CD4-positive, alpha-beta memory T cell (primary cell): Measurements from ENCODE around the gene CATSPERZ. TPM values are rescaled to one million over a fixed set of nuclear protein-coding genes. Genes with fewer than 3 reads are reported as not detected.

Experiments used
- CTCF ChIA-PET: fragments of 350-600 bp; sonication (Branson Sonifier 250); formaldehyde crosslinking; loops from one replicate; lab custom pipeline; 2021; ENCODE audit warnings: inconsistent platforms; ENCODE audit not compliant: partially characterized antibody; lab: Charles Lee
- POLR2A ChIA-PET: fragments of 350-600 bp; sonication (Branson Sonifier 250); formaldehyde crosslinking; loops from one replicate; lab custom pipeline; 2021; ENCODE audit not compliant: partially characterized antibody; lab: Charles Lee
- DNase-seq, 5 donors: peaks; one replicate each; pipeline versions ENCODE4 v3.0.0 to v3.0.0-alpha.2; 2020 to 2022; ENCODE audit warnings: mixed read lengths in 1 of 5
- H3K27ac ChIP-seq: one replicate; pipeline ENCODE4 v1.7.0; 2013; ENCODE audit warnings: low read depth, low read length
- H3K27me3 ChIP-seq: 2 replicates; pipeline ENCODE4 v1.7.0; 2013; ENCODE audit warnings: mild to moderate bottlenecking, low read length, moderate library complexity; ENCODE audit not compliant: insufficient read depth
- H3K36me3 ChIP-seq: 2 replicates; pipeline ENCODE4 v1.7.0; 2013; ENCODE audit warnings: mild to moderate bottlenecking, low read length, moderate library complexity; ENCODE audit not compliant: insufficient read depth
- H3K4me1 ChIP-seq: 2 replicates; pipeline ENCODE4 v1.7.0; 2013; ENCODE audit warnings: mild to moderate bottlenecking, low read length, moderate library complexity; ENCODE audit not compliant: insufficient read depth
- H3K4me3 ChIP-seq, 2 donors: one replicate each; pipeline ENCODE4 v1.7.0; 2013; ENCODE audit warnings: low read length in 2 of 2, mild to moderate bottlenecking in 1 of 2
- H3K9me3 ChIP-seq, 2 donors: one replicate each; pipeline ENCODE4 v1.7.0; 2013; ENCODE audit warnings: low read length in 2 of 2, control low read depth in 1 of 2; ENCODE audit not compliant: control insufficient read depth in 1 of 2
- H3K27ac Mint-ChIP-seq, 7 donors: one replicate each; pipeline ENCODE4 v1.8.0; 2020 to 2021; ENCODE audit warnings: mixed read lengths in 7 of 7, mild to moderate bottlenecking in 6 of 7, inconsistent platforms in 3 of 7, moderate library complexity in 3 of 7
- H3K27me3 Mint-ChIP-seq, 2 donors: one replicate each; pipeline ENCODE4 v1.8.0; 2020 to 2021; ENCODE audit warnings: mixed read lengths in 2 of 2
- H3K36me3 Mint-ChIP-seq, 2 donors: one replicate each; pipeline ENCODE4 v1.8.0; 2020 to 2021; ENCODE audit warnings: mixed read lengths in 2 of 2, inconsistent platforms in 1 of 2, mild to moderate bottlenecking in 1 of 2
- H3K4me1 Mint-ChIP-seq, 4 donors: one replicate each; pipeline ENCODE4 v1.8.0; 2020 to 2021; ENCODE audit warnings: mixed read lengths in 4 of 4, mild to moderate bottlenecking in 1 of 4
- H3K4me3 Mint-ChIP-seq, 8 donors: one replicate each; pipeline ENCODE4 v1.8.0; 2020 to 2021; ENCODE audit warnings: mixed read lengths in 8 of 8, mild to moderate bottlenecking in 7 of 8, moderate library complexity in 6 of 8, inconsistent platforms in 3 of 8
- H3K9me3 Mint-ChIP-seq, 8 donors: one replicate each; pipeline ENCODE4 v1.8.0; 2020 to 2021; ENCODE audit warnings: mixed read lengths in 8 of 8, mild to moderate bottlenecking in 5 of 8, inconsistent platforms in 3 of 8, moderate library complexity in 1 of 8
- intact Hi-C: fragments of 100-400 bp; cut with micrococcal nuclease; formaldehyde crosslinking; loops from one replicate; pipeline ENCODE4 v1.15.1; 2023
- polyA plus RNA-seq, 2 donors: library from polyadenylated mRNA; unstranded; fragments of 300-500 nt; fragmentation: Illumina TruSeq; gene quantifications; one replicate each; pipeline ENCODE4 v1.2.3, GENCODE V29; 2021
- total RNA-seq, 2 experiments: library from RNA; stranded (reverse); gene quantifications; one replicate each; pipeline ENCODE4 v1.2.3, GENCODE V29; 2021

Gene CATSPERZ
- total and polyA plus RNA-seq, 4 experiments from 2014 or later: not detected

- Mint-ChIP-seq H3K9me3 (no peaks in the 10 kb centered on the region), H3K4me1 (peaks cover 6 to 20% (median 15%) of the 10 kb centered on the region in 4 donors), H3K36me3 (peaks cover 12 to 17% of the 10 kb centered on the region in 2 donors), H3K4me3 (peak overlapping the region in 1 of 8 donors; percentile 14), H3K27ac (peak overlapping the region in 1 of 7 donors; percentile 5), H3K27me3 (no peaks in the 10 kb centered on the region)
- no peaks in the 10 kb centered on the region for H3K36me3 ChIP-seq
- H3K4me3 ChIP-seq: no peak overlapping the region
- peaks cover 12% of the 10 kb centered on the region for H3K4me1 ChIP-seq
- no peaks in the 10 kb centered on the region for H3K27me3 ChIP-seq
- DNase-seq: no peak
- intact Hi-C loops: no loop called here
- H3K9me3 ChIP-seq: no peaks in the 10 kb centered on the region
- CTCF ChIA-PET: interaction anchor here (1.3 to 3.8 kb wide), 2 partner anchors 16 to 33 kb away, joined by 5 to 49 read pairs; partner anchors contain the start of genes PRDX5 and TRMT112
- H3K27ac ChIP-seq: no peak overlapping the region
- POLR2A ChIA-PET: no interaction called here
These were observed 33.4 kb downstream of the CATSPERZ start for GRCh38 chr11:64333556-64333955.

DNA sequence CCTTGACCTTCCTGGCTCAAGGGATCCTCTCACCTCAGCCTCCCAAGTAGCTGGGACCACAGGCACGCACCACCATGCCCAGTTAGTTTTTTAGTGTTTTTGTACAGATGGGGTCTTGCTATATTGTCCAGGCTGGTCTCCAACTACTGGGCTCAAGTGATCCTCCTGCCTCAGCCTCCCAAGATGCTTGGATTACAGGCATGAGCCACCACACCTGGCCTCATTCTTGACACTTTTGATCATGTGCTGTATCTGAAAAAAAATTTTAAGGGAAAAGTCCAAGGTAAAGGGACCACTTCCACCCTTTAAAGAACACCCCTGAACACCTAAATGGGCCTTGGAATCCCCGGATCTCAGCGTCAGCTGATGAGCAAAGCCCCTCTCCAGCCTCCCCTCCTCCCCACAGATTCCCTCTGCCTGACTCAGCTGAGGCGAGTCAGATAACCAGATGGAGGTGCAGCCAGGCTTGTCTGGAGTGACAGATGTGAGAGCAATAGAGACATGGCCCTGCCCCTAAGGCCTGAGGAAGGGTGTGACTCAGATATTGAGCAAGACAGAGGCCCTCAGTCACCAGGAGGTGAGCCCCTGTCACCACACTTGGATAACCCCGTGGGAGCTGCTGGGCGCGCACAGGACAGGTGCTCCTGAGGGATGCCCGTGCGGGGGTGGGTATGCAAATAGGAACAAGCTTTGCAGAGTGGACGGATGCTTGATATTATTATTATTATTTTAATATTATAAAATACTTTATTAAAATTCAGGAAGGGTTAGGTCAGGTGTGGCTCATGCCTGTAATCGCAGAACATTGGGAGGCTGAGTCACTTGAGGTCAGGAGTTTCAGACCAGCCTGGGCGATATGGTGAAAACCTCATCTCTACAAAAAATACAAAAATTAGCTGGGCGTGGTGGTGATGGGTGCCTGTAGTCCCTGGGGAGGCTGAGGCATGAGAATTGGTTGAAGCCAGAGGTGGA lies 34.9 kb downstream of the CATSPERZ start:
- Histone ChIP-seq H3K27me3 (no peaks in the 10 kb centered on the region), H3K36me3 (no peaks in the 10 kb centered on the region), H3K4me1 (peaks cover 25% of the 10 kb centered on the region), H3K4me3 (no peak overlapping the region), H3K27ac (no peak overlapping the region), H3K9me3 (no peaks in the 10 kb centered on the region)
- H3K4me1 Mint-ChIP-seq: peaks cover 18 to 33% (median 27%) of the 10 kb centered on the region in 4 donors
- H3K36me3 Mint-ChIP-seq: peaks cover 12 to 29% of the 10 kb centered on the region in 2 donors
- no peaks in the 10 kb centered on the region for H3K9me3 Mint-ChIP-seq
- POLR2A ChIA-PET: interaction anchor here (9.7 kb wide), 1 partner anchor 18 kb away, joined by 153 read pairs; the partner anchor contains the start of genes PRDX5 and TRMT112
- peak overlapping the region in 1 of 7 donors; percentile 57 for H3K27ac Mint-ChIP-seq
- H3K4me3 Mint-ChIP-seq: no peak overlapping the region
- no peak for DNase-seq
- CTCF ChIA-PET: interaction anchor here (0.6 to 0.7 kb wide), 2 partner anchors 131 to 1943 kb away, joined by 3 read pairs; no protein-coding TSS in a partner anchor
- H3K27me3 Mint-ChIP-seq: no peaks in the 10 kb centered on the region
- intact Hi-C loops: no loop called here

- H3K4me1 Mint-ChIP-seq: peaks cover 19 to 45% (median 32%) of the 10 kb centered on the region in 4 donors
- H3K27me3 ChIP-seq: no peaks in the 10 kb centered on the region
- intact Hi-C loops: no loop called here
- H3K36me3 Mint-ChIP-seq: peaks cover 12 to 33% of the 10 kb centered on the region in 2 donors
- H3K27ac Mint-ChIP-seq: peak overlapping the region in 5 of 7 donors; percentile 42 to 72 (median 60)
- ChIA-PET CTCF (interaction anchor here (1.2 to 1.7 kb wide), 2 partner anchors 17 to 20 kb away, joined by 3 to 7 read pairs; partner anchors contain the start of genes PRDX5 and TRMT112), POLR2A (interaction anchor here (0.6 to 9.7 kb wide), 3 partner anchors 15 to 222 kb away, joined by 3 to 153 read pairs (median 3); partner anchors contain the start of genes PRDX5 and TRMT112)
- H3K4me3 Mint-ChIP-seq: peak overlapping the region in 2 of 8 donors; percentile 17 to 20
- no peaks in the 10 kb centered on the region for H3K9me3 Mint-ChIP-seq
- no peak overlapping the region for H3K4me3 ChIP-seq
- peak overlapping the region; percentile 81 for H3K27ac ChIP-seq
- peaks cover 37% of the 10 kb centered on the region for H3K4me1 ChIP-seq
- no peaks in the 10 kb centered on the region for H3K9me3 ChIP-seq
- DNase-seq: no peak
- H3K27me3 Mint-ChIP-seq: no peaks in the 10 kb centered on the region
- H3K36me3 ChIP-seq: no peaks in the 10 kb centered on the region
These were observed 37.5 kb downstream of the CATSPERZ start for GRCh38 chr11:64337538-64338249.

DNA sequence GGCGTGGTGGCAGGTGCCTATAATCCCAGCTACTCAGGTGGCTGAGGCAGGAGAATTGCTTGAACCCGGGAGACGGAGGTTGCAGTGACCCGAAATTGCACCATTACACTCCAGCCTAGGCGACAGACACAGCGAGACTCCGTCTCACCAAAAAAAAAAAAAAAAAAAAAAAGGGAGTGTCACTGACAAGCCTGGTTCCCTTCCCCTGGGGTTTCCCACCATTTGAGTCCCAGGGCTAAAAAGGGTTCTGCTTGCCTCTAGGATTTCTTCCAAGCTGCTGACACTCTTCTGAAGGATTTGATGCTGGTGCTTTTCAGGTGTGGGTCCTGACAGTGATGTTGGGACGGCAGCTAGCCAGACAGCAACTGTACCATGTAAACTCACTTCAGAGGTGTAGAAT lies 38.6 kb downstream of the CATSPERZ start:
- intact Hi-C loops: no loop called here
- Mint-ChIP-seq H3K27me3 (no peaks in the 10 kb centered on the region), H3K4me1 (peaks cover 19 to 46% (median 34%) of the 10 kb centered on the region in 4 donors), H3K36me3 (peaks cover 12 to 33% of the 10 kb centered on the region in 2 donors), H3K9me3 (no peaks in the 10 kb centered on the region), H3K4me3 (peak overlapping the region; percentile 81 to 93 (median 86)), H3K27ac (peak overlapping the region; percentile 88 to 99 (median 96))
- H3K4me1 ChIP-seq: peaks cover 44% of the 10 kb centered on the region
- no peaks in the 10 kb centered on the region for H3K27me3 ChIP-seq
- H3K4me3 ChIP-seq: no peak overlapping the region
- CTCF ChIA-PET: interaction anchor here (1.7 kb wide), 1 partner anchor 21 kb away, joined by 7 read pairs; the partner anchor contains the start of genes PRDX5 and TRMT112
- H3K36me3 ChIP-seq: peaks cover 5% of the 10 kb centered on the region
- no peaks in the 10 kb centered on the region for H3K9me3 ChIP-seq
- POLR2A ChIA-PET: interaction anchor here (0.6 to 9.7 kb wide), 4 partner anchors 20 to 223 kb away, joined by 3 to 153 read pairs (median 26); partner anchors contain the start of genes PRDX5, RPS6KA4 and TRMT112
- peak overlapping the region; percentile 81 for H3K27ac ChIP-seq
- DNase-seq: no peak

- H3K36me3 Mint-ChIP-seq: peaks cover 12 to 32% of the 10 kb centered on the region in 2 donors
- peak overlapping the region; percentile 88 to 99 (median 96) for H3K27ac Mint-ChIP-seq
- H3K27ac ChIP-seq: peak overlapping the region; percentile 81
- DNase-seq: no peak
- H3K9me3 Mint-ChIP-seq: no peaks in the 10 kb centered on the region
- ChIA-PET CTCF (interaction anchor here (4.9 kb wide), 1 partner anchor 22 kb away, joined by 40 read pairs; the partner anchor contains the start of genes PRDX5 and TRMT112), POLR2A (interaction anchor here (1.1 to 9.7 kb wide), 10 partner anchors 8 to 133 kb away, joined by 3 to 153 read pairs (median 4); partner anchors contain the start of genes FERMT3, PRDX5, RPS6KA4 and TRMT112)
- intact Hi-C loops: no loop called here
- peak overlapping the region; percentile 81 to 93 (median 86) for H3K4me3 Mint-ChIP-seq
- peaks cover 44% of the 10 kb centered on the region for H3K4me1 ChIP-seq
- peaks cover 11% of the 10 kb centered on the region for H3K36me3 ChIP-seq
- H3K9me3 ChIP-seq: no peaks in the 10 kb centered on the region
- H3K27me3 Mint-ChIP-seq: no peaks in the 10 kb centered on the region
- no peaks in the 10 kb centered on the region for H3K27me3 ChIP-seq
- H3K4me3 ChIP-seq: peak overlapping the region; percentile 57 to 81
- peaks cover 18 to 46% (median 34%) of the 10 kb centered on the region in 4 donors for H3K4me1 Mint-ChIP-seq
These were observed 39.1 kb downstream of the CATSPERZ start for GRCh38 chr11:64339286-64339685.

DNA sequence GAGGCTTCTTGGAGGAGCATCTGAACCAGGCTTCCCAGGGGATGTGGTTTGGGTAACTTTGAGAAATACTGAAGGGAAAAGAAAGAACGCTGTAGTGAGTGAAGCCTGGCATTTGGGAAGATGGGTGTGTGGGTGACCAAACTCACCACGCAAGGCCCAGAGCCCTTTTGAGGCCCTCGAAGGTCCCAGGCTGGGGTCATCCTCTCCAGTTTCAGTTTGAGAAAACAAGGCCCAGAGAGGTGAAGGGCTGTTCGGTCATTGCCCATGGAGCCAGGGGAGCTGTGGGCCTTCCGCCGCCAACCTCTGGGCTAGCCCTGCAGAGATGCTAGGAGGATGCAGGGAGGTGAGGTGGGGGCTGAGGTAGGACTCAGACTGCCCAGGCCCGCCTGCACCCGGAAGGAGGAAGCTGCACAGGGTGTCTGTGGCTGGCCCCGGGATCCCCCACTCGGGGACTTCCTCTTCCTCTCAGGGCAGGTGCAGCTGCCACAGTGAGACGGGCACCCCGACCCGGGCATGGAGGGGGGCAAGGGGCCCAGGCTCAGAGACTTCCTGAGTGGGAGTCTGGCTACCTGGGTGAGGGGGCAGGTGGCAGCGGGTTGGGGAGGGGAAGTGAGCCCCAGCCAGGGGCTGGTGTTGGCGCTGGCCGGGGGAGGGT lies 39.7 kb downstream of the CATSPERZ start, which contains the start of gene CCDC88B:
Gene CCDC88B (plus strand): TSS at position 451 of the 655 bp plus-strand sequence. CDS start 63 bp downstream, at position 514.
- POLR2A ChIA-PET: interaction anchor here (1.1 to 9.7 kb wide), 11 partner anchors 8 to 154 kb away, joined by 3 to 153 read pairs (median 4); partner anchors contain the start of genes FERMT3, PRDX5, RPS6KA4 and STIP1
- no peaks in the 10 kb centered on the region for H3K27me3 Mint-ChIP-seq

More for the DNA sequence above, 39.7 kb downstream of the CATSPERZ start, which contains the start of gene CCDC88B:
- Mint-ChIP-seq H3K4me1 (peaks cover 18 to 46% (median 34%) of the 10 kb centered on the region in 4 donors), H3K36me3 (peaks cover 12 to 32% of the 10 kb centered on the region in 2 donors), H3K4me3 (peak within 1 kb of the TSS; percentile 81 to 93 (median 86)), H3K9me3 (no peaks in the 10 kb centered on the region), H3K27ac (peak within 1 kb of the TSS; percentile 88 to 99 (median 96))
- peak within 1 kb of the TSS; percentile 81 for H3K27ac ChIP-seq
- H3K9me3 ChIP-seq: no peaks in the 10 kb centered on the region
- peaks cover 16% of the 10 kb centered on the region for H3K36me3 ChIP-seq
- CTCF ChIA-PET: interaction anchor here (0.8 to 4.9 kb wide), 3 partner anchors 8 to 338 kb away, joined by 3 to 40 read pairs (median 4); partner anchors contain the start of genes PRDX5 and TRMT112
- intact Hi-C loops: loop anchor here (1.0 kb wide), 2 partner anchors 23 to 35 kb away; partner anchors contain the start of genes ESRRA and TRMT112
- H3K4me1 ChIP-seq: peaks cover 44% of the 10 kb centered on the region
- DNase-seq: peak; percentile 88 to 96 (median 89)
- peak within 1 kb of the TSS; percentile 57 to 81 for H3K4me3 ChIP-seq
- H3K27me3 ChIP-seq: no peaks in the 10 kb centered on the region
